T-cell (primary cell): ENCODE measurements around the gene CEP250. TPM values are rescaled to one million over a fixed set of nuclear protein-coding genes. Genes with fewer than 3 reads are reported as not detected.

ENCODE experiments used
- ATAC-seq, 4 experiments: fragments of 200-7000 bp in 3 of 4; fragments of 150-1000 bp in 1 of 4; cut with Tn5 transposase; replicated peaks in 1 of 4; 1 replicate in 3 of 4; 2 replicates in 1 of 4; pipeline ENCODE4 v1.10.0; 2021; ENCODE audit warnings: moderate library complexity in 3 of 4, mild to moderate bottlenecking in 2 of 4, moderate number of reproducible peaks in 1 of 4
- CTCF ChIA-PET, 2 donors: fragments of 300-600 bp; sonication (Branson Sonifier 250); formaldehyde crosslinking; loops; one replicate each; lab custom pipeline; 2022; ENCODE audit warnings: antibody characterized with exemption in 2 of 2; lab: Charles Lee
- POLR2A ChIA-PET, 2 donors: fragments of 300-600 bp; sonication (Branson Sonifier 250); formaldehyde crosslinking; loops; one replicate each; lab custom pipeline; 2022; ENCODE audit warnings: antibody characterized with exemption in 2 of 2; lab: Charles Lee
- DNase-seq, 35 experiments: peaks; one replicate each; pipeline versions ENCODE4 v3.0.0 to v3.0.0-alpha.2; 2013 to 2023
- H3K27ac ChIP-seq: one replicate; pipeline ENCODE4 v1.5.1; 2013; ENCODE audit warnings: low read length
- H3K27me3 ChIP-seq, 2 experiments: replicated peaks in 1 of 2; 1 replicate in 1 of 2; 2 replicates in 1 of 2; pipeline versions ENCODE4 v1.6.1 to v1.7.0; 2013; ENCODE audit warnings: low read length in 1 of 2, mixed read lengths in 1 of 2; ENCODE audit not compliant: control insufficient read depth in 2 of 2, insufficient read depth in 2 of 2; ENCODE audit errors: extremely low read depth in 1 of 2
- H3K36me3 ChIP-seq, 2 donors: 1 replicate in 1 of 2; 2 replicates in 1 of 2; pipeline versions ENCODE4 v1.6.1 to v1.7.0; 2013; ENCODE audit warnings: low read length in 1 of 2; ENCODE audit not compliant: control insufficient read depth in 2 of 2, insufficient read depth in 1 of 2; ENCODE audit errors: extremely low read depth in 1 of 2
- H3K4me1 ChIP-seq, 2 experiments: 1 replicate in 1 of 2; 2 replicates in 1 of 2; pipeline versions ENCODE4 v1.6.1 to v1.7.0; 2013; ENCODE audit warnings: low read length in 2 of 2, mixed read lengths in 1 of 2; ENCODE audit not compliant: insufficient read depth in 2 of 2, control insufficient read depth in 1 of 2; ENCODE audit errors: extremely low read depth in 1 of 2
- H3K4me3 ChIP-seq, 2 donors: 1 replicate in 1 of 2; 2 replicates in 1 of 2; pipeline versions ENCODE4 v1.5.1 to v1.7.0; 2013; ENCODE audit warnings: mild to moderate bottlenecking in 2 of 2, low read length in 1 of 2, moderate library complexity in 1 of 2; ENCODE audit not compliant: control insufficient read depth in 1 of 2; ENCODE audit errors: extremely low read depth in 1 of 2
- H3K9me3 ChIP-seq: 2 replicates; pipeline ENCODE4 v1.7.0; 2013
- H3K27ac Mint-ChIP-seq, 2 donors: one replicate each; pipeline ENCODE4 v1.8.0; 2020 to 2021; ENCODE audit warnings: mild to moderate bottlenecking in 2 of 2, mixed read lengths in 2 of 2
- H3K27me3 Mint-ChIP-seq, 2 donors: one replicate each; pipeline ENCODE4 v1.8.0; 2021 to 2022; ENCODE audit warnings: mixed read lengths in 2 of 2
- H3K36me3 Mint-ChIP-seq: one replicate; pipeline ENCODE4 v1.8.0; 2021; ENCODE audit warnings: mixed read lengths
- H3K4me1 Mint-ChIP-seq, 3 donors: one replicate each; pipeline ENCODE4 v1.8.0; 2020 to 2022; ENCODE audit warnings: mixed read lengths in 3 of 3, mild to moderate bottlenecking in 1 of 3
- H3K4me3 Mint-ChIP-seq, 3 donors: one replicate each; pipeline ENCODE4 v1.8.0; 2020 to 2022; ENCODE audit warnings: mild to moderate bottlenecking in 3 of 3, mixed read lengths in 3 of 3, moderate library complexity in 3 of 3
- H3K9me3 Mint-ChIP-seq, 3 donors: one replicate each; pipeline ENCODE4 v1.8.0; 2020 to 2022; ENCODE audit warnings: mixed read lengths in 3 of 3
- WGBS: methylation state at CpG from one replicate; pipeline ENCODE4 v1.1.5; 2013; ENCODE audit warnings: missing lambda C conversion rate; ENCODE audit not compliant: insufficient coverage; 5-methylcytosine and 5-hydroxymethylcytosine counted together
- total RNA-seq, 35 experiments: library from RNA in 6 of 35; stranded (reverse) in 6 of 35; fragments of 120-200 nt in 1 of 35; gene quantifications; one replicate each; pipeline versions ENCODE4 v1.2.1 to v1.2.4 and lab custom pipeline; 2013 to 2026

CEP250 gene
- total RNA-seq, 5 donors from 2014 or later (not counting 1 experiment from before 2014, with no cell fraction given): 45.7 to 70.7 (median 67.4) TPM

- WGBS: 85% methylated on average over 10 of the region's 18 CpGs
- ATAC-seq (no peak), DNase-seq (no peak)
- peaks cover 0 to 3% of the 10 kb centered on the region in 2 experiments for H3K27me3 ChIP-seq
- Mint-ChIP-seq H3K27ac (no peak overlapping the region), H3K27me3 (peaks cover 0 to 2% of the 10 kb centered on the region in 2 donors), H3K4me1 (no peaks in the 10 kb centered on the region), H3K4me3 (no peak overlapping the region), H3K9me3 (no peaks in the 10 kb centered on the region), H3K36me3 (peaks cover 20% of the 10 kb centered on the region)
- no peaks in the 10 kb centered on the region for H3K9me3 ChIP-seq
- CTCF ChIA-PET: no interaction called here
- H3K36me3 ChIP-seq: peaks cover 3 to 16% of the 10 kb centered on the region in 2 donors
- POLR2A ChIA-PET: no interaction called here
- no peak overlapping the region for H3K4me3 ChIP-seq
- H3K27ac ChIP-seq: no peak overlapping the region
- H3K4me1 ChIP-seq: no peaks in the 10 kb centered on the region
These were observed 104.7 kb downstream of the CEP250 start for GRCh38 chr20:35560105-35560511.

GRCh38 chr20:35560541-35560940 is 105.1 kb downstream of the CEP250 start:
- WGBS: 83% methylated on average over 8 of the region's 10 CpGs
- H3K36me3 ChIP-seq: peaks cover 0 to 14% of the 10 kb centered on the region in 2 donors
- ChIA-PET CTCF (no interaction called here), POLR2A (no interaction called here)
- Mint-ChIP-seq H3K4me1 (no peaks in the 10 kb centered on the region), H3K4me3 (no peak overlapping the region), H3K27ac (no peak overlapping the region), H3K27me3 (peaks cover 0 to 2% of the 10 kb centered on the region in 2 donors), H3K9me3 (no peaks in the 10 kb centered on the region), H3K36me3 (peaks cover 17% of the 10 kb centered on the region)
- H3K9me3 ChIP-seq: no peaks in the 10 kb centered on the region
- H3K4me3 ChIP-seq: no peak overlapping the region
- H3K27me3 ChIP-seq: peaks cover 0 to 3% of the 10 kb centered on the region in 2 experiments
- no peak overlapping the region for H3K27ac ChIP-seq
- DNase-seq (no peak), ATAC-seq (no peak)
- H3K4me1 ChIP-seq: no peaks in the 10 kb centered on the region

- 70% methylated on average over 1 of the region's 7 CpGs for WGBS
- DNase-seq: peak in 10 of 35 experiments; percentile 8 to 35 (median 19)
- no peaks in the 10 kb centered on the region for H3K9me3 ChIP-seq
- ChIA-PET CTCF (no interaction called here), POLR2A (no interaction called here)
- Mint-ChIP-seq H3K27ac (no peak overlapping the region), H3K4me3 (no peak overlapping the region), H3K36me3 (peaks cover 16% of the 10 kb centered on the region), H3K27me3 (peaks cover 0 to 2% of the 10 kb centered on the region in 2 donors), H3K9me3 (no peaks in the 10 kb centered on the region), H3K4me1 (no peaks in the 10 kb centered on the region)
- H3K4me1 ChIP-seq: no peaks in the 10 kb centered on the region
- H3K27me3 ChIP-seq: peaks cover 0 to 3% of the 10 kb centered on the region in 2 experiments
- H3K36me3 ChIP-seq: peaks cover 0 to 8% of the 10 kb centered on the region in 2 donors
- H3K27ac ChIP-seq: no peak overlapping the region
- ATAC-seq: peak in 3 of 4 experiments; percentile 30 to 66 (median 65)
- no peak overlapping the region for H3K4me3 ChIP-seq
These were observed 105.9 kb downstream of the CEP250 start for GRCh38 chr20:35561268-35561667.

- CTCF ChIA-PET: interaction anchor here in 1 of 2 donors (0.6 kb wide), 1 partner anchor 122 kb away, joined by 5 read pairs; no protein-coding TSS in a partner anchor
- H3K27me3 Mint-ChIP-seq: peaks cover 0 to 2% of the 10 kb centered on the region in 2 donors
- ATAC-seq (no peak), DNase-seq (no peak)
- Histone ChIP-seq H3K27ac (no peak overlapping the region), H3K27me3 (peaks cover 0 to 3% of the 10 kb centered on the region in 2 experiments), H3K9me3 (no peaks in the 10 kb centered on the region), H3K36me3 (peaks cover 0 to 6% of the 10 kb centered on the region in 2 donors), H3K4me1 (no peaks in the 10 kb centered on the region), H3K4me3 (no peak overlapping the region)
- WGBS: 77% methylated on average over 3 of the region's 5 CpGs
- POLR2A ChIA-PET: interaction anchor here in 1 of 2 donors (0.5 kb wide), 1 partner anchor 125 kb away, joined by 3 read pairs; no protein-coding TSS in a partner anchor
- no peaks in the 10 kb centered on the region for H3K4me1 Mint-ChIP-seq
- no peaks in the 10 kb centered on the region for H3K9me3 Mint-ChIP-seq
- peaks cover 13% of the 10 kb centered on the region for H3K36me3 Mint-ChIP-seq
- no peak overlapping the region for H3K4me3 Mint-ChIP-seq
- no peak overlapping the region for H3K27ac Mint-ChIP-seq
These were observed 106.3 kb downstream of the CEP250 start for GRCh38 chr20:35561671-35562070.

- Mint-ChIP-seq H3K27ac (no peak overlapping the region), H3K27me3 (peaks cover 0 to 2% of the 10 kb centered on the region in 2 donors), H3K36me3 (peaks cover 10% of the 10 kb centered on the region), H3K4me1 (no peaks in the 10 kb centered on the region), H3K4me3 (no peak overlapping the region), H3K9me3 (no peaks in the 10 kb centered on the region)
- CTCF ChIA-PET: no interaction called here
- Histone ChIP-seq H3K4me1 (no peaks in the 10 kb centered on the region), H3K36me3 (peaks cover 0 to 4% of the 10 kb centered on the region in 2 donors), H3K27me3 (peaks cover 0 to 3% of the 10 kb centered on the region in 2 experiments), H3K9me3 (no peaks in the 10 kb centered on the region), H3K4me3 (no peak overlapping the region), H3K27ac (no peak overlapping the region)
- no peak for ATAC-seq
- POLR2A ChIA-PET: interaction anchor here in 1 of 2 donors (0.7 kb wide), 1 partner anchor 20 kb away, joined by 18 read pairs; no protein-coding TSS in a partner anchor
- 89% methylated on average over 2 of the region's 10 CpGs for WGBS
- no peak for DNase-seq
These were observed 107.2 kb downstream of the CEP250 start for GRCh38 chr20:35562541-35563110.

GRCh38 chr20:35563834-35564233 is 108.4 kb downstream of the CEP250 start:
- Histone ChIP-seq H3K9me3 (no peaks in the 10 kb centered on the region), H3K36me3 (no peaks in the 10 kb centered on the region), H3K27ac (no peak overlapping the region), H3K4me1 (no peaks in the 10 kb centered on the region), H3K27me3 (peaks cover 0 to 3% of the 10 kb centered on the region in 2 experiments), H3K4me3 (no peak overlapping the region)
- no peaks in the 10 kb centered on the region for H3K36me3 Mint-ChIP-seq
- no peaks in the 10 kb centered on the region for H3K4me1 Mint-ChIP-seq
- H3K4me3 Mint-ChIP-seq: no peak overlapping the region
- 93% methylated on average over 8 of the region's 10 CpGs for WGBS
- no peak for DNase-seq
- H3K27ac Mint-ChIP-seq: no peak overlapping the region
- no peak for ATAC-seq
- ChIA-PET POLR2A (no interaction called here), CTCF (no interaction called here)
- peaks cover 0 to 2% of the 10 kb centered on the region in 2 donors for H3K27me3 Mint-ChIP-seq
- no peaks in the 10 kb centered on the region for H3K9me3 Mint-ChIP-seq
